D341Med (cell line): ENCODE data around the gene FRYL.
"Not testable (repeated sequence)": the region's sequence is repeated elsewhere in the genome, so short reads cannot be mapped to it uniquely, and the experiment has no call there.

Experiments used
- DNase-seq: peaks from one replicate; pipeline ENCODE4 v3.0.0; 2012; ENCODE audit warnings: low spot score

FRYL gene

DNA sequence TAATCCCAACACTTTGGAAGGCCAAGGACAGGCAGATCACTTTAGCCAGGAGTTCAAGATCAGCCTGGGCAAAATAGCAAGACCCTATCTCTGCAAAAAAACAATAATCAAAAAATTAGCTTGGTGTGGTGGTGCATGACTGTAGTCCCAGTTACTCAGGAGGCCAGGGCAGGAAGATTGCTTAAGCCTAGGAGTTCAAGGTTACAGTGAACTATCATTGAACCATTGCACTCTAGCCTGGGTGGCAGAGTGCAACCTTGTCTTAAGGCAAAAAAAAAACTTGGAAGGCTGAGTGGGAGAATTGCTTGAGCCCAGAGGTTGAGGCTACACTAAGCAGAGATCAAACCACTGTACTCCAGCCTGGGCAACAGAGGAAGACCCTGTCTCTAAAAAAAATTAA, 5.2 kb upstream of the FRYL start:
- no peak for DNase-seq

DNA sequence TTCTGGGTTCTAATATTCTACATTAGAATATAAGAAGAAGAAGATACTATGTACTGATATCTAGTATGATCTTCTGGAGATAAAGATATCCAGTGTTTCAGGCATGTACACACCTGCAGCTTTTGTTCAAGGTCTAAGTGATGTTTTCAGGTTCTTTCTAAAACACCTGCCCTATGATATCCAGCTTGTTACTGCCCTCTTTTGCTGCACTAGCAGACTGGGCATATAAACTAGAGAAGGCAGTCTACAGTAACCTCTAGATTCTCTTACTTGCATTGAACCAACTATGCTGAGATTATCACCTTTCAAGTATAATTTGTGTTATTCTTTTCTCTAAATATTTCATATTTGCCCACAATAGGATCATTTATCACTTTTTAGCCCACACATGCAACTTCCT, 1.9 kb upstream of the FRYL start:
- no peak for DNase-seq

DNA sequence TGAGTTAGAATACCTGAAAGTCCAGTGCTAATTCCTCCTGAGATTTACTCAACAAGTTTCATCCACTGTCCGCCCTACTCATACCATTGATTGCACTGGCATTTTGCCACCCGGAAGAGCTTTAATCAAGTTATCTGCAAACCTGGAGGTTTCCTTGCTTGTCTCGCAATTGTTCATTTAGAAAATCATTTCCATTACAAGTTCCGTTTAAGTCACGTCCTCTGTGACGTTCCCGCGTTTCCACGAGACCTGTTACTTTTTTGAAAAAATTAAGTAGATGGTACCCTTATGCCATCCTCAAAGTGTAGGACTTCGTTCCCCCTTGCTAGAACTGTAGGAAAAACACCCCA, 761 bp upstream of the FRYL start:
- DNase-seq, result no peak

DNA sequence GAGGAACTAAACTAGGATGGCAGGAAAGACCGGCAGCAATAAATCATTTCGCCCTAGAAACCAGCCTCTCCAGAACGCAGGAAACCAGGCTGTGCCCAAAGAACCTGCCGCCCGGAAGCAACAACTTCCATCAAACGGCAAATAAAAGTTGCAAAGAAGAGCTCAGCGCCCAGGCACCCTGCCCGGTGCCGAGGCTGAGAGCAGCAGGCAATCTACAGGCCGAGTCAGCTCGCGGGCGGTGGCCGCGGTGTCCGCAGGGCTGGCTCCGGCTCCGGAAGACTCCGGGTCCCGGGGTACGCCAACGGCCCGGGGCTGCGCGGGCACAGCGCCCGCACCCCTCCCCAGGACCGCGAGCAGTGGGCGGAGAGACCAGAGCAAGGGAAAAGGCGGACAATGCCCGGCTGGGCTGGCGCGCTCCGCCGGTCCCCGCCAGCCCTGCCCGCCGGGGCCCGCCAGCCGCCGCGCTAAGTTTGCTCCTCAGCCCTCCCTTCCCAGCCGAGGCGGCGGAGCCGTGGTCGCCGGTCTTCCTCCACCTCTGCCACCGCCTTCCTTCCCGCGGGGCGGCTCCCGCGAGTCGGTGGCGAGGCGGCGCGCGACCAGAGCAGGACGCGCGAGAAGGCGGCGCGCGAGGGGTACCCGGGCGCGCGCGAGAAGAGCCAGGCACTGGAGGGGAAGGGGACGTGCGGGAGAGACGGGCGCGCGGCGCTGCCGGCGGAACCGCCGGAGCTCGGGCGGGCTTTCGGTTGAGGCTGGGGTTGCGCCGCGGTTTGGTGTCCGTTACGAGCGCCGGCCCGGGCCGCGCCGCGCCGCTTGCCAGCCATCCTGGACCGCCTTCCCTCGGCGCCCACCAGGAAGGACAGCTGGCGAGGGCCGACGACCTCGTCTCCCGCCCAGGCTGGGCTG, 733 bp downstream of the FRYL start:
- DNase-seq, result peak; percentile 78

DNA sequence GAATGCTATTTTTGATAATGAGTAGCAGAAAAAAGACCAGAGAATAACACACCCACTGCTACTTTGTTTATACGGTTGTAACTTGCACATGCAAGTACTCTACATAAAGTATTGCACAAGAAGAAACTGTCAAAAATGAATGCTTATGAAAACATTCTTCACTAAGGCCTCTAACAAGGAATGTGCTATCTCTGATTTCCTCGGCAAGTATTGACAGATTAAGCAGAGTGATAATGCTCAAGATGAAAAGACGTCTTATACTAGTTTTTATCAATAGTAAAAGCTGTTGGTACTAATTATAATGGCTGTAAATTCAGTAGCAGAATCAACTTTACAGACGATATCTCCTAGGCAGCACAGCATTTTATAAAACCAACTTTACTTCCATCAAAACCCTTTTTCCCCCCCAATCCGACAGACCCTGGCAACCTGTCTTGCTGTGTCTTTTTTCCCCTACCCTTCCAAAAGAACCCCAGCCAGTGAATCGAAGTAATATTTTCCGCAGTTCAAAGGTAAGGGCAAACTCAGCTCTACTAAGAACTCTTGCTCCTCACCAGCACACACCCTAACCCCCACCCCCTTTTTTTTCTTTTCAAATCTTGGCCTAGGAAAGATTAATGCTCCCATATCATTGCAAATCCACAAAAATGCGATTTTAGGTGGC, 1.5 kb downstream of the FRYL start:
- no peak for DNase-seq

DNA sequence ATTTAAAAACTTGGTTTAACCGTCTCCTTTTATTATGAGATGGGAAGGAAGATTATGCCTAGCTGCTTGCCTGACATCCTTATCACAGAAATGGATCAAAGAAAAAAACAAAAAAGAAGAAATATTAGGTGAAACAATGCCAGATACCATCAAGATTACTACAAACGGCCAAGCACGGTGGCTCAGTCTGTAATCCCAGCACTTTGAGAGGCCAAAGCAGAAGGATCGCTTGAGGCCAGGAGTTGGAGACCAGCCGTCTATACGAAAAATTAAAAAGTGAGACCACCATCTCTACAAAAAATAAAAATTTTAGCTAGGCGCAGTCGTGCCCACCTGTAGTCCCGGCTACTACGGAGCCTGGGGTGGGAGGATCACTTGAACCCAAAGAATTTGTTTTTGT, 2.3 kb downstream of the FRYL start:
- DNase-seq, result no peak

DNA sequence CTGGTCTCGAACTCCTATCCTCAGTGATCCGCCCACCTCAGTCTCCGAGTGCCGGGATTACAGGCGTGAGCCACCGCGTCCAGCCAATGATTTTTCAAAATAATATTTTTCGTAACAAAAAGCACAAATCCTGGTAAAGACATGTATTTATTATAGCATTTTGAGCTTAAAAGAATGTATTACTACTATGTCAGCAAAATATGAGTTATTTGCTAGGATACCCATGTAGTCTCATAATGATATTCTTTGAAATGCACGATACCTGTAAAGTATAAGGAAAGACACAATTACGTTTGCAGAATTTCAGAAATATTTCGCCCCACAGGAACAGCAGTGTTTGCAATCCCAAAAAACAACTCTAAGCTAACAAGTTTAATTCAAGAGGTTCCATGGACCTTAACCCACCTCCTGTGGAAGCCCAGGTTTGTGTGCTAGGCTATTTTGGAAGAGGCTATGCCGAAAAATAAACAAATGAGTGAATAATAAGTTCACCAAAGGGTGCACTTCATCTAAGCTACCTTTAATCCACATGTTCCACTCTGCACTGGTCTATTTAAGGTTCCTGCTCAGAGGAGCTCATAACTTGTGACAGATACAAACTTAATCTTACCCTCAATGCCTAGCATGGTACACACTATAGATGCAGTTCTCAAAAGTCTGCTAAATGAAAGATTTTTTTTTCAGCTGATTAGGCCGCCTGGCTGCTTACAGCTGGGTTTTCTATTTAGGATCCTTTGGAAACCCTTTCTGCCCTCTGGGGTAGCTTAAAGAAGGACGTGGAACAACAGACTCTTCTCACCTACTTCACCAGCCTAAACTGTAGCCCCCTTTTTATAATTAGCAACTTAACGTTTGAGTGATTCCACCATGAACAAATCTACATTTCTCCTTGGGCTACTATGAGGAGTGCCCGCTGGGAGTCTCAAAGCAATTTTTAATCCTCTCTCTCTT, 5.0 kb downstream of the FRYL start:
- no peak for DNase-seq

DNA sequence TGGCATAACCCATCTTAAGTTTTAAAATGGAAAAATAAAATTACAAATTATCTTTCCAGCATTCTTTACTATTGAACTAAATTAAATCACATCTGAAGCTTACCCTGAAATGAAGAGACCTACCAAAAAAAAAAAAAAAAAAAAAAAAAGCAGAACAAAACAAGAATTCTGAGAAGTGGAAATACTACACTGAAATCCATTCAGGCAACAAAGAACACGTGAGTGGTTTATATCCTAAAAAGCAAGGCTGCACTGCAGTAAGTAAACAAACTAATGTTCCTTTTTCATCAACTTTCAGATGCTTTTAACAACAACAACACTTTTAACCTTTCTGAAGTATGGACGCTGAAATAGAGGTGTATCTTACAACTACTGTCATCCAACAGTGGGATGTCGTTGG, 7.5 kb downstream of the FRYL start:
- DNase-seq, result no peak

DNA sequence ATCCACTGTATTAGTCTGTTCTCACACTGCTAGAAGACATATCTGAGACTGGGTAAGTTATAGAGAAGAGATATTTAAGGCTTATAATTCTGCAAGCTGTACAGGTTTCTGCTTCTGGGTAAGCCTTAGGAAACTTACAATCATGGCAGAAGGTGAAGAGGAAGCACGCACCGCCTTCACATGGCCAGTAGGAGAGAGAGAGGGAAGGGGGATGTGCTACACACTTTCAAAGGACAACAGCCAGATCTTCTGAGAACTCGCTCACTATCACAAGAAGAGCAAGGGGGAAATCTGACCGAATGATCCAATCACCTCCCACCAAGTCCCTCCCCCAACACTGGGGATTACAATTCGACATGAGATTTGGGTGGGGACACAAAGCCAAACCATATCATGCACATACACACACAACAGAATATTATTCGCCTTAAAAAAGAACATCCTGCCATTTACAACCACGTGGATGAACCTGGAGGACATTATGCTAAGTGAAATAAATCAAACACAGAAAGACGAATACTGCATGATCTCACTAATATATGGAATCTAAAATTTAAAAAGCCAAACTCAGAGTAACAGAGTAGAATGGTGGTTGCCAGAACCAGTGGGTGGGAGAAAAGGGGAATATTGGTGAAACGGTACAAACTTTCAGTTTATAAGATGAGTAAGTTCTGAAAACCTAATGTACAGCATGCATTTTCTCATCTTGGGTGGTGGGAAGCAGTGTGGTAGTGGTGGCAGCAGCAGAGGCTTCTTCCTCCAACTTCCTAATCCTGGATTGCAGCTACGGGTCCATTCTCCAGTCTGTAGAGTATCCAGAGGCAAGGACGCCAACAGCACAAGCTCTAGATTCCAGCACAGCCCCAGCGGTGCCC, 12.8 kb downstream of the FRYL start:
- DNase-seq, result no peak

DNA sequence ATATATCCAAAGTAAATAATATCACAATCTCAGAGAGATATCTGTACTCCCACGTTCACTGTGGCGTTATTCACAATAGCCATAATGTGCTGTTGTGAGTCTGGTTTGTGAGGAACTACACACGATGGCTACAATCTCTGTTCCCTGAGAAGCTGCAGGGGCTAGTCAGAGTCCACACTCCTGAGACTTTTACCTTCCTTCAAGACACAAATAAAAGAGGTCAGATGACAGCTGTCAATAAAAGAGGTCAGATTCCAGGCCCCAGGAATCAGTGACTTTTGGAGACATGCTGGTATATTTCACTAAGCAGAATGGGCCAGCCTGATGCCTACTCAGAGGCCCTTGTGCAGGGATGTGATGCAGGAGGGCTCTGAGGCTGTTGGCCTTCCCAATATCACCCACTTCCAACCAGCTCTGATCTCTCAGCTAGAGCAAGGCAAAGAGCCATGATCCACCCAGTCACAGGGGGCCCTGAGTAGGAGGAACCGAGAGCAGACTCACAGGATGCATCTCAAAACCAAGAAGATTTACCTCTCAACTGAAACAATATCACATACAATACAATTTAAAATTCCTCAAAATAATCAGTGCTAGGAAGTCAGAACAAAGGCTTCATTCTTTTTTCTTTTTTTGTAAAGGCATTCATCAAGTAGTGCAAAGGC, 13.8 kb downstream of the FRYL start:
- no peak for DNase-seq

DNA sequence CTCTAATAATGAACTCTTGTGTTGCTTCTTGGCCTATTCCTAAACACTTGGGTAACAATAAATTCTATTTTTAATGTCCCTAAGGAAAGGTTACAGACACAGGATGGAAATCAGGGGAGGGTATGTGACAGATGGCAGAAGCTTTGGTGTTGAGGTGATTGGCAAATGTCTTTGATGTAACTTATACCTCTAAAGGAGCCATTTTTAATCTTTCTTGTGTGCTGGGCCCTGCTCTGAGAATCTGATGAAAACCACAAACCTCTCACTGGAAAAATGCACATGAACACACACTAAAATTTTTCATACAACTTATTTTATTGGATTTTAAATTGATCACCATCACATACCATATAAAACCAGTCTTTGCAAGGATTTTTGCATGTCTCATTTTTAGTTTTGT, 17.7 kb downstream of the FRYL start:
- DNase-seq, result no peak

DNA sequence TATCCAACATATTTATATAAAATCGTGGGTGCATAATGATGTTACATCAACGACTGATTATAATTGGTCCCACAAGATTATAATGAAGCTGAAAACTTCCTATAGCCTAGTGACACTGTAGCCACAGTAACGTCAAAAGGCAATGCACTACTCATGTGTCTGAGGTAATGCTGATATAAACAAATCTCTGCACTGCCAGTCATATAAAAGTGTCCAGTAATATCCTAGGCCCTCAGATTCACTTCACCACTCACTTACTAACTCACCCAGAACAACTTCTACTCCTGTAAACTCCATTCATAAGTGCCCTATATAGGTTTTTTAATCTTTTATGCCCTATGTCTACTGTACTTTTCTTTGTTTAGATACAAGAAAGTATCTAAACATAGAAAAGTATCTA, 18.8 kb downstream of the FRYL start:
- no peak for DNase-seq

DNA sequence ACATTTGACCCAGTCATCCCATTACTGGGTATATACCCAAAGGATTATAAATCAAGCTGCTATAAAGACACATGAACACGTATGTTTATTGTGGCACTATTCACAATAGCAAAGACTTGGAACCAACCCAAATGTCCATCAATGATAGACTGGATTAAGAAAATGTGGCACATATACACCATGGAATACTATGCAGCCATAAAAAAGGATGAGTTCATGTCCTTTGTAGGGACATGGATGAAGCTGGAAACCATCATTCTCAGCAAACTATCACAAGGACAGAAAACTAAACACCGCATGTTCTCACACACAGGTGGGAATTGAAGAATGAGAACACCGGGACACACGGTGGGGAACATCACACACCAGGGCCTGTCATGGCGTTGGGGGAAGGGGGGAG, 21.4 kb downstream of the FRYL start:
- not testable (repeated sequence) for DNase-seq

DNA sequence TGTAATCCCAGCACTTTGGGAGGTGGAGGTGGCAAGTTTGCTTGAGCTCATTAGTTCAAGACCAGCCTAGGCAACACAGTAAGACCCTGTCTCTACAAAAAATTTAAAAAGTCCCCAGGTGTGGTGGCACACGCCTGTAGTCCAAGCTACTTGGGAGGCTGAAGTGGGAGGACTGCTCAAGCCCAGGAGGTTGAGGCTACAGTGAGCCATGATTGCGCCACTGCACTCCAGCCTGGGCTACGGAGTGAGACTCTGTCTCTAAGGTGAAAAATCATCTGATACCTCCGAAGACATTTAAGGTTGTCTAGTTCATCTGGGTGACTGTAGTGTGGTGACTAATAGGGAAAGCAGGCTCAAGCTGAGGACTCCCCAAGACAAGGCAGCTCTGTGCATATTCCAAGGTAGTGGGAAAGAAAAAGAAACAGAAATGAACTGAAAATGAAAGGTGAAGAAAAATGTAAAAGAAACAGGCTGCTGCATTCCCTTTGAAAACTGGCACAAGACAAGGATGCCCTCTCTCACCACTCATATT, 23.3 kb downstream of the FRYL start:
- DNase-seq, result no peak

DNA sequence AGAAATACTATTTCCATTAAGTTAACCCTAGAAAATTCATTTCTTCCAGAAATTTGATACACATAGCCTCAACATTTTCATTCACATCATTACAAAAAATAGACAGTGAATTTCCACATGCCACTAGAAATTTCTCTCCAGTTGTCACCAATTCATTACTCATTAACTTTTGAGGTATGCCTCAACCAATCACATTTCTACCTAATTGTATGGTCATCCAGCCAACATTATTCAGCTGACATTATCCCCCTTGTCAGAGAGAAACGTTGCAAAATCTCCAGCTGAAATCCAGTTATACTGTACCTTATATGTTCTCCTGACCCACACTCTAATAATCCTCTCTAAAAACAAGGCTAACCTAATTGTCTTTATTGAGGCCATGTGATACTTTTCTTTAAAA, 24.8 kb downstream of the FRYL start:
- no peak for DNase-seq

DNA sequence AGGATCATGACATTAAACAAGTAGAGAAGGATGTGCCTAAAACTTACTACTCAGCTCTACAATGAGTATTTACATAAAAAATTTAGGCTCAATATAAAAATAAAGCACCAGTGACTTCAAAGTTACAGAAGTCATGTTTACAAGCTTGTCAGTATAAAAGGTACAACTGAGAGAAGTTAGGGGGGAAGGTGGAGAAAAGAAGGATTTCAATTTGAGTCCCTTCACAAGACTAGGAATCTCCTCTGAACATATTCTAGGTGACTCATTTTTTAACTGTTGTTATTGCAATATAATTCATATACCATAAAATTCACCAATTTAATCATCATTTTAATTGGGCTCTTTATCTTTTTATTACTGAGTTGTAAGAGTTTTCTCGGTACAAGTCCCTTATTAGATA, 26.9 kb downstream of the FRYL start:
- no peak for DNase-seq

DNA sequence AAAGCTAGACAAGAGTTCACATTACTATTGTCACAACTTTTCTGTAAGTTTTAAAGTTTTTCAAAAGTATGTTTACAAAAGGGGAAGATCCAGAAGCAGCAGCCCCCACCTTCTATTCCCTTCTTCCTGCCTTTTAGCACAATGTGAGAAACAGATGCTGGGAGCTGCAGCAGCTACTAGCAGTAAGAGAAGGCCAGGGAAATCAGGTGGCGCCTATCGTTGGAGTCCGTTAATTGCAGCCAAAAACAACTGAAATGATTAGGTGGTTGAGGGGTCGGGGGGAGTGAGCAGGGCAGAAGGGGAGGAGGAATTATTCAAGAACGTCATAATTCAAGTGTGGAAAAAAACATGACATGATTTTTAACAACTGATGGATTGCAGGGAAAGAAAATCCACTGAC, 27.4 kb downstream of the FRYL start:
- DNase-seq, result no peak

DNA sequence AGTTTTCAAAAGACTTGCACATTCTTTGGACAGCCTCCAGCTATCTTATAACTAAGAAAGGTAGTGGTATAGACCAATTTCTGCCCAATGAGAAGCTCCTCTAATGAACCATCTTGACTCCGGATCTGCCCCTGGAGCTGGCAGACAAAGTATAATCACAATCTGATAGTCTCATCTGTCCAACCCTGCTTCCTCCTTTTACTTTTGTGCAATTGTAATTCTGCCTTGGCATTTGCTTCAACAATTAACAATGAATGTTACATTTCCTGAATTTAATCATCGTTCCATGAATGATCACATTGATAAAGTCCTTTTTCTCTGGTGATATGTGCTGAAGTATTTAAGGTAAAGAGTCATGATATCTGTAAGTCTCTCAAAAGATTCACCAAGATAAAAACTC, 27.8 kb downstream of the FRYL start:
- no peak for DNase-seq

DNA sequence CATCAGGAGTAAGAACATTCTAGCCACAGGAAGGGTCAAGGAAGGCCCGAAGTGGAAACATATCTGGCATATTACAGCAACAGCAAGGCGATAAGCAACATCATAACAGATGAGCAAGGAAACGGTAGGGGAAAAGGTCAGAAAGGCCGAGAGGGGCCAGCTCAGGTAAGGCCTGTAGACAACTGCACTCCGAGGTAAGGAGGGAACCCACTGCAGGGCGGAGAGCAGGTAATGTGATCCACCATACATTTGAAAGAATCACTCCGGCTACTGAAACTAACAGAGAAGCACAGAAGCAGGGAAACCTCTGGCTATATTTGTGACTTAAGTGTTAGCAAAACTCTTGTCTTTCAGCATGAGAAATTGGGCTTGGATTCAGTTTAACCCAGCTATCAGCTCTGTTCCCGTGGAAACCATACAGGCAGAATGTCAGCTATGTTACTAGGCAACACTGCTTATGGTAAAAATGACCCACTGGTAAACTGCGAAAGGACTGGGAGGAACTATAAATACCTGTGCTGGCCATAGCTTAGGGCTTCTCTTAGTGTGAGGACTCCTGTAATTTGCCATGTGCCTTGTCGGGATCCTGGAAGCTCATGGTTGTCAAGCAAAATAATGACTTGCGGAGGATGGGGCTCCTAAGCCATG, 31.0 kb downstream of the FRYL start:
- DNase-seq, result no peak

DNA sequence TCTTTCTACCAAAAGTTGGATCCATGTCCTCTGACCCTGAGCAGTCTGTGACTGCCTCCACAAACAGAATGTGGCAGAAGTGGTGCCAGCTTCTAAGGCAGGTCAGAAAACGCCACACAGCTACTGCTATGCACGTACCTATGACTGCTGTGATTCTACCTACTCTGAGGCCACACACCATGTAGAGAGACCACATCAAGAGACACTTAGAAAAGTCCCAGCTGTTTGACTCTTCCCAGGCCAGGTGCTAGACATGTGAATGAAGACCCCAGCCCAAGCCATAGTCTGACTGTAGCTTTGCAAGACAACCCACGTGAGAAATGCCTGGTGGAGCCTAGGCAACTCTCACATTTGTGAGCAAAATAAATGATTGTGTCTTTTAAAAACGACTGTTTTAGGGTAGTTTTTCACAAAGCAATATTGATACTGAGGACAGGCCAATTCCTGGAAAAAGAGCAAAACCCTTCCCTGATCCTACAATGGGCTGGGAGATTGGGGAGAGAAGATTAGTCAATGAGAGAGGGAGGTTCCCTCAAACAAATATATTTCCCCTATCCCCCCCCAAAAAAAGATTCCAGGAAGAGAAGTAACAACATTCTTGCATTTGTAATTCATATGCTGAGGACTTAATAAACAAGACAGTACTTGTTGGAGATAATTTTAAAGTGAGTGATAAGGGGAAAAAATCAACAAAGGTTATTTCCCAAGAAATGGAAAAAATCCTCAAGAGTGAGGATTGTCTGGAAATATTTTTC, 33.3 kb downstream of the FRYL start:
- DNase-seq, result no peak
